ENCODE measurements around the gene CNTROB. TPM values are rescaled to one million over a fixed set of nuclear protein-coding genes. Genes with fewer than 3 reads are reported as not detected.

CNTROB gene
- total RNA-seq, 6 experiments from 2014 or later = 7.3 to 12.7 (median 9.4) TPM

- intact Hi-C loops (cut with DNase I) = no loop called here
- H3K4me1 ChIP-seq = no peaks in the 10 kb centered on the region
- no peaks in the 10 kb centered on the region for H3K9me3 ChIP-seq
- no peaks in the 10 kb centered on the region for H3K36me3 ChIP-seq
- TF ChIP-seq CTCF (IDR thresholded peaks at IDR 0.05) (no peak), POLR2A (IDR thresholded peaks at IDR 0.05) (no peak)
- H3K27me3 ChIP-seq = no peaks in the 10 kb centered on the region
- H3K27ac ChIP-seq = no peak overlapping the region
- WGBS (ENCODE audit: insufficient coverage, low coverage, low lambda C conversion rate, missing lambda C conversion rate) = 70% methylated on average over 9 of the region's 9 CpGs
- DNase-seq = no peak
- no peak overlapping the region for H3K4me3 ChIP-seq
- no peak for ATAC-seq
Measured at GRCh38 chr17:7959503-7960253, 27.7 kb downstream of the CNTROB start.

- DNase-seq (no peak), ATAC-seq (no peak)
- no peak overlapping the region for H3K27ac ChIP-seq
- TF ChIP-seq CTCF (IDR thresholded peaks at IDR 0.05) (no peak), POLR2A (IDR thresholded peaks at IDR 0.05) (no peak)
- no peaks in the 10 kb centered on the region for H3K9me3 ChIP-seq
- H3K4me3 ChIP-seq = no peak overlapping the region
- no peaks in the 10 kb centered on the region for H3K27me3 ChIP-seq
- WGBS (ENCODE audit: insufficient coverage, low coverage, low lambda C conversion rate, missing lambda C conversion rate) = 29% methylated on average over 2 of the region's 2 CpGs
- no peaks in the 10 kb centered on the region for H3K4me1 ChIP-seq
- intact Hi-C loops (cut with DNase I) = no loop called here
- H3K36me3 ChIP-seq = no peaks in the 10 kb centered on the region
Measured at GRCh38 chr17:7961421-7961820, 29.4 kb downstream of the CNTROB start.

- Histone ChIP-seq H3K27ac (no peak overlapping the region), H3K4me3 (no peak overlapping the region), H3K9me3 (no peaks in the 10 kb centered on the region), H3K27me3 (no peaks in the 10 kb centered on the region), H3K4me1 (no peaks in the 10 kb centered on the region), H3K36me3 (no peaks in the 10 kb centered on the region)
- TF ChIP-seq CTCF (IDR thresholded peaks at IDR 0.05) (no peak), POLR2A (IDR thresholded peaks at IDR 0.05) (no peak)
- 28% methylated on average over 2 of the region's 2 CpGs for WGBS (ENCODE audit: insufficient coverage, low coverage, low lambda C conversion rate, missing lambda C conversion rate)
- DNase-seq = no peak
- intact Hi-C loops (cut with DNase I) = no loop called here
- no peak for ATAC-seq
Measured at GRCh38 chr17:7967751-7968150, 35.7 kb downstream of the CNTROB start.

- ATAC-seq (no peak), DNase-seq (no peak)
- no peak overlapping the region for H3K4me3 ChIP-seq
- 62% methylated on average over 6 of the region's 6 CpGs for WGBS (ENCODE audit: insufficient coverage, low coverage, low lambda C conversion rate, missing lambda C conversion rate)
- no peaks in the 10 kb centered on the region for H3K27me3 ChIP-seq
- intact Hi-C loops (cut with DNase I) = no loop called here
- TF ChIP-seq CTCF (IDR thresholded peaks at IDR 0.05) = no peak
- no peak for TF ChIP-seq POLR2A (IDR thresholded peaks at IDR 0.05)
- no peaks in the 10 kb centered on the region for H3K9me3 ChIP-seq
- H3K27ac ChIP-seq = no peak overlapping the region
- H3K4me1 ChIP-seq = no peaks in the 10 kb centered on the region
- no peaks in the 10 kb centered on the region for H3K36me3 ChIP-seq
Measured at GRCh38 chr17:7969433-7969832, 37.4 kb downstream of the CNTROB start.
